NCI-H345 (cell line): ENCODE measurements around the gene RPL41.

Experiments used
- DNase-seq: peaks from one replicate; lab custom pipeline; 2025; lab: John Stamatoyannopoulos, UW

Gene RPL41

GRCh38 chr12:56127888-56128669 is 11.6 kb downstream of the RPL41 start, which contains the start of gene ESYT1:
Gene ESYT1, plus strand, starts transcription at chr12:56128267. Its CDS starts 53 bp downstream, at chr12:56128320.
- DNase-seq: peak; percentile 100

- no peak for DNase-seq
Measured at GRCh38 chr12:56128670-56129205, 12.3 kb downstream of the RPL41 start.

DNA sequence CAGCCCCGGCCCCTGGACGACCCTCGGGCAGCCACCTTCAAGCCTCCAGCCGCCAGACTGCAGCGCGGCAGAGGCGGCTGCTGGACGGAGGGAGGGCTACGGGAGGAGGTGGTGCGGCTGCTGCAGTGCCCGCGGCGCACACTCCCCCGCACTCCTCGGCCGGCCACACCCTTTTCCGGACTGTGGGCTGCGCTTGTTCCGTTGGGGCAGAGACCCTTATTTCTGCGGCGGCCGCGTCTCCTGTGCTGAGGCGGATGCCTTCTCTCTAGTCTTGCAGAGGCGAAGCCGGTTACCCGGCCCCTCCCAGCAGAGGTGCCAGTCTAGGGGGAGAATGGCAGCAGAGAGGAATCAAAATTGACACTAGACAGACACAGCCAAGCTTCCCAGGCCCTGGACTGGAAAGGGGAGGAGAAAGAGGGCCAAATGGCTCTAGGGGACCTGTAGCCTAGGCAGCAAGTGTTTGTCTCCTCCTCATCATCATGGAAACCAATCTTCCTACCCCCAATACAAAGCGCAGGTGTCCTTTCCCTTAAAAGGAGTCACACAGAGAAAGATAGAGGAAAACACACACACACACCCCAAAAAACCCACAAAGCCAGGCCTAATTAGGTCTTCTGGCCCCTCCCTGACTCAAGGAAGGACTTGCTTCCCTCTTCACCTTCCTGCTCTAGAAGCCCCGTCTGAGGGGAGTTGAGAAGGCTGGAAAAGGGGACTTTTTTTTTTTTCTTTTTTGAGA is 12.9 kb downstream of the RPL41 start:
- peak; percentile 41 for DNase-seq

- DNase-seq: no peak
Measured at GRCh38 chr12:56129942-56130495, 13.6 kb downstream of the RPL41 start.

- DNase-seq: no peak
Measured at GRCh38 chr12:56130876-56131275, 14.4 kb downstream of the RPL41 start.

- DNase-seq: no peak
Measured at GRCh38 chr12:56134897-56135296, 18.5 kb downstream of the RPL41 start.

GRCh38 chr12:56137853-56138571 is 21.6 kb downstream of the RPL41 start:
- no peak for DNase-seq

DNA sequence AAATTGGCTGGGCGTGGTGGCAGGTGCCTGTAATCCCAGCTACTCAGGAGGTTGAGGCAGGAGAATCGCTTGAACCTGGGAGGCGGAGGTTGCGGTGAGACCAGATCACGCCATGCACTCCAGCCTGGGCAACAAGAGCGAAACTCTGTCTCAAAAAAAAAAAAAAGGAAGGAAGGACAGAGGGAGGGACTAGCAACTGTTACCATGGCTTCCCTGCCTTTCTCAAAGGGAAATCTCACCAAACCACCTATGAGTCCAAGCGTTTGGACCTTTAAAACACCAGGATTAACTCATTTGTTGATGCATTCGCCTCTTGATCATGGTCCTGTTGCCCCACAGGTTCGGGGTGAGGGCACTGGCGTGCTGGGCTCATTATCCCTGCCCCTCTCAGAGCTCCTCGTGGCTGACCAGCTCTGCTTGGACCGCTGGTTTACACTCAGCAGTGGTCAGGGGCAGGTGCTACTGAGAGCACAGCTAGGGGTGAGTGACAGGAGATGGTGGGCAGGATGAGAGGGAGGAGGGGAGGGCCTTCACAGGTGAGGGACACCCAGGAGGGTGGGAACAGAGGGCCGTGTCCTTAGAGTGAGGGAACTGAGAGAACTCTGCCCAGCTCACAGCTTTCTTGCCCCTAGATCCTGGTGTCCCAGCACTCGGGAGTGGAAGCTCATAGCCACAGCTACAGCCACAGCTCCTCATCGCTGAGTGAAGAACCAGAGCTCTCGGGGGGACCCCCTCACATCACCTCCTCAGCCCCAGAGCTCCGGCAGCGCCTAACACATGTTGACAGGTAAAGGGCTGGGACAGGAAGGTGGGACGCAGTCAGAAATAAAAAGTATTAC is 25.7 kb downstream of the RPL41 start:
- DNase-seq: no peak

DNA sequence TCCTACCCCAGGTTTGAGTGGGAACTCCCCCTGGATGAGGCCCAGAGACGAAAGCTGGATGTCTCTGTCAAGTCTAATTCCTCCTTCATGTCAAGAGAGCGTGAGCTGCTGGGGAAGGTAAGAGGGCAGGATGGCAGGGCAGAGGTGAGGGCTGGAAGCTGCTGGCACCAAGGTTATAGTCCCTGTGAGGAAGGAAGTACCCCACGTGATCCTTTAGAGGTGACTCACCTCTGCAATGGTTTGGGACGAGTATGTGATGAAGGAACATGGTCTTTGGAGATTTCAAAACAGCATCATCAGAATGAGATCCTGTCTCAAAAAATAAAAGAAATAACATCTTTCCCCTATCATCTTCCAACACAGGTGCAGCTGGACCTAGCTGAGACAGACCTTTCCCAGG is 26.8 kb downstream of the RPL41 start:
- no peak for DNase-seq

DNA sequence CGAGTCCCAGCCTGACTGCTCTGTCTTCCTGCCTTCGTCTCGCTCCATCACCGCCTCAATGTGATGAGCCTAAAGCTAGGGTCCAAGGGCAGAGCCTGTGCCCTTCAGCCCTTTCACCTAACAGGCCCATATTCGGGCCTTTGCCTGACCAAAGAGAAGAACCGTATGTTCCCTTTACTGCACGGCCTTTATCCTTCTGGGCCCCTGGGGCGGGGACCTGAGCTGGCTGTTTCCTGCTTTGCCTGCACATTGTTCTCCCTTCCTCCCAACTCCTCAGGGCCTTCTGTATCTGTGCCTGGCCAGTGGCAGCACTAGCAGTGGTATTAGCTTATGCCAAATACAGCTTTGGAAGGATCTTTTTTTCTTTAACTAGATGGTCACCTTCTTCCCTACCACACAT is 27.4 kb downstream of the RPL41 start:
- DNase-seq: no peak

DNA sequence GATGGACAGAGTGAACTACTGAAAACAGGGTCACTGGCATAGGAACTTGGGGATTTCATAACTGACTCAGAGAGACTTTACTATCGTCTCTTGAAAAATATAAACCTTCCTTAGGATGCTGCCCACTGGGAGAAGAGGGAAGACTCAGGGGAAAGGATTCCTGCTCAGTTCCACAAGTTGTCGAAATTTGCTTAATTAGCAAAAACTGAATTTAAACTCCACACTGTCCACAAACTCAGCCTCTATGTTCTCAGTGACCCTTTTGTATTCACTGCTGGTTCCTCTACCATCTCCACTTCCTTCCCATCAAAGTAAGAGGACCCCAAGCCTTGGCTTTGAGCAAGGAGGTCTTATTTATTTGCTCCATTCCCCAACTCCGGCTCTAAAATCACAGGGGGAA is 28.8 kb downstream of the RPL41 start:
- no peak for DNase-seq

- DNase-seq: no peak
Measured at GRCh38 chr12:56146492-56147460, 30.3 kb downstream of the RPL41 start.

GRCh38 chr12:56150563-56150962 is 34.1 kb downstream of the RPL41 start:
- DNase-seq: no peak

- DNase-seq: peak; percentile 63
Measured at GRCh38 chr12:56151672-56152131, 35.3 kb downstream of the RPL41 start.

- peak; percentile 94 for DNase-seq
Measured at GRCh38 chr12:56152132-56152755, 35.8 kb downstream of the RPL41 start, which contains the start of gene MYL6B. Gene MYL6B, plus strand, starts transcription at chr12:56152587. Its CDS starts 1,332 bp downstream, at chr12:56153919.

- no peak for DNase-seq
Measured at GRCh38 chr12:56152756-56153677, 36.6 kb downstream of the RPL41 start.

- no peak for DNase-seq
Measured at GRCh38 chr12:56153678-56154065, 37.2 kb downstream of the RPL41 start.

DNA sequence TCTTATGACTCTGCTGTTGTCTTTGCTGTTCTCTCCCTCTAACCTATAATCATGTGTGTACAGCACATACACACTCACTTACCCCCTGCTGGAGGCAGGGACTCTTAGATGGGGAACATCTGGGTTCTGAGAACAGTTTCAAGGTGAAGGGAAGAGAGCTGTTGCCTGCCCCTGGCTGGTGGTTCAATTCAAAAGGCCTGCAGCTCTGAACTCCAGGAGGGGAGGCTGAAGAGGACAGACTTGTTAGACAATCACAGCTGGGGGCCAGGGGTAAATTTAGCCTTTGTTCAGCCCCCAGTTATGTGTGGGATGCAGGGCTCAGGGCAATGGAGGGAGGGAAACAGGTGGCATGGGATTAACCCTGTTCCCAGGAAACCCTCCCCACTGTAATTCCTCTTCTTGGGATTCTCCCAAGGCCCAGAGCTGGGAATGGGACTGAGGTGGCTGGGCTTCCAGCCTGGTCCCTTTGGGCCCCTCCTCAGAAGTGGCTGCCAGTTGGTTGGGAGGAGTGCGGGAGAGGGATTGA is 37.9 kb downstream of the RPL41 start:
- DNase-seq: peak; percentile 45
